IPS DF 19.7 (cell line): Measurements from ENCODE around the gene PLEKHS1.

Experiments
- DNase-seq: peaks from one replicate; pipeline ENCODE4 v3.0.0-alpha.2; 2013; ENCODE audit warnings: low read depth, low spot score

PLEKHS1 gene

GRCh38 chr10:113751181-113751732, at the start of gene PLEKHS1:
PLEKHS1 (plus strand) TSS chr10:113751682; CDS start chr10:113755278, 3,596 bp downstream.
- DNase-seq: no peak

- DNase-seq: no peak
Measured at GRCh38 chr10:113704637-113705343, 46.7 kb upstream of the PLEKHS1 start.

- DNase-seq: no peak
Measured at GRCh38 chr10:113705344-113705652, 46.2 kb upstream of the PLEKHS1 start.

- DNase-seq: no peak
Measured at GRCh38 chr10:113706623-113707022, 44.9 kb upstream of the PLEKHS1 start.

GRCh38 chr10:113708640-113709039, 42.8 kb upstream of the PLEKHS1 start:
- no peak for DNase-seq

- DNase-seq: no peak
Measured at GRCh38 chr10:113709221-113709838, 42.2 kb upstream of the PLEKHS1 start.

- DNase-seq: no peak
Measured at GRCh38 chr10:113711142-113711541, 40.3 kb upstream of the PLEKHS1 start.

- no peak for DNase-seq
Measured at GRCh38 chr10:113712024-113712423, 39.5 kb upstream of the PLEKHS1 start.

GRCh38 chr10:113712755-113713639, 38.5 kb upstream of the PLEKHS1 start:
- DNase-seq: peak; percentile 60

- no peak for DNase-seq
Measured at GRCh38 chr10:113713640-113713982, 37.9 kb upstream of the PLEKHS1 start.

GRCh38 chr10:113716109-113716910, 35.2 kb upstream of the PLEKHS1 start:
- no peak for DNase-seq

GRCh38 chr10:113718969-113719822, 32.3 kb upstream of the PLEKHS1 start:
- DNase-seq: no peak

- DNase-seq: no peak
Measured at GRCh38 chr10:113720386-113720785, 31.1 kb upstream of the PLEKHS1 start.

- no peak for DNase-seq
Measured at GRCh38 chr10:113732160-113732881, 19.2 kb upstream of the PLEKHS1 start.

- no peak for DNase-seq
Measured at GRCh38 chr10:113732966-113733365, 18.5 kb upstream of the PLEKHS1 start.

- DNase-seq: no peak
Measured at GRCh38 chr10:113733635-113734034, 17.8 kb upstream of the PLEKHS1 start.

GRCh38 chr10:113735913-113736312, 15.6 kb upstream of the PLEKHS1 start:
- DNase-seq: no peak

GRCh38 chr10:113736576-113736975, 14.9 kb upstream of the PLEKHS1 start:
- DNase-seq: no peak

GRCh38 chr10:113739031-113739430, 12.5 kb upstream of the PLEKHS1 start:
- DNase-seq: no peak

- no peak for DNase-seq
Measured at GRCh38 chr10:113739577-113739976, 11.9 kb upstream of the PLEKHS1 start.
